ENCODE results near the gene CDON. TPM values are rescaled to one million over a fixed set of nuclear protein-coding genes. Genes with fewer than 3 reads are reported as not detected.

CDON gene, protein sequence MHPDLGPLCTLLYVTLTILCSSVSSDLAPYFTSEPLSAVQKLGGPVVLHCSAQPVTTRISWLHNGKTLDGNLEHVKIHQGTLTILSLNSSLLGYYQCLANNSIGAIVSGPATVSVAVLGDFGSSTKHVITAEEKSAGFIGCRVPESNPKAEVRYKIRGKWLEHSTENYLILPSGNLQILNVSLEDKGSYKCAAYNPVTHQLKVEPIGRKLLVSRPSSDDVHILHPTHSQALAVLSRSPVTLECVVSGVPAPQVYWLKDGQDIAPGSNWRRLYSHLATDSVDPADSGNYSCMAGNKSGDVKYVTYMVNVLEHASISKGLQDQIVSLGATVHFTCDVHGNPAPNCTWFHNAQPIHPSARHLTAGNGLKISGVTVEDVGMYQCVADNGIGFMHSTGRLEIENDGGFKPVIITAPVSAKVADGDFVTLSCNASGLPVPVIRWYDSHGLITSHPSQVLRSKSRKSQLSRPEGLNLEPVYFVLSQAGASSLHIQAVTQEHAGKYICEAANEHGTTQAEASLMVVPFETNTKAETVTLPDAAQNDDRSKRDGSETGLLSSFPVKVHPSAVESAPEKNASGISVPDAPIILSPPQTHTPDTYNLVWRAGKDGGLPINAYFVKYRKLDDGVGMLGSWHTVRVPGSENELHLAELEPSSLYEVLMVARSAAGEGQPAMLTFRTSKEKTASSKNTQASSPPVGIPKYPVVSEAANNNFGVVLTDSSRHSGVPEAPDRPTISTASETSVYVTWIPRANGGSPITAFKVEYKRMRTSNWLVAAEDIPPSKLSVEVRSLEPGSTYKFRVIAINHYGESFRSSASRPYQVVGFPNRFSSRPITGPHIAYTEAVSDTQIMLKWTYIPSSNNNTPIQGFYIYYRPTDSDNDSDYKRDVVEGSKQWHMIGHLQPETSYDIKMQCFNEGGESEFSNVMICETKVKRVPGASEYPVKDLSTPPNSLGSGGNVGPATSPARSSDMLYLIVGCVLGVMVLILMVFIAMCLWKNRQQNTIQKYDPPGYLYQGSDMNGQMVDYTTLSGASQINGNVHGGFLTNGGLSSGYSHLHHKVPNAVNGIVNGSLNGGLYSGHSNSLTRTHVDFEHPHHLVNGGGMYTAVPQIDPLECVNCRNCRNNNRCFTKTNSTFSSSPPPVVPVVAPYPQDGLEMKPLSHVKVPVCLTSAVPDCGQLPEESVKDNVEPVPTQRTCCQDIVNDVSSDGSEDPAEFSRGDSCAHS (N-terminal part only)
- total RNA-seq (10 to 100 TPM; 17.8 to 25.6 TPM), polyA plus RNA-seq (1 to 10 TPM; 1.5 to 1.9 TPM)
- long read RNA-seq, donor 1: 0 reads
- long read RNA-seq, donor 2: 0 reads
- long read RNA-seq, donor 3: 0 reads
- long read RNA-seq, donor 4: 0 reads
- long read RNA-seq, donor 5: 0 reads

DNA sequence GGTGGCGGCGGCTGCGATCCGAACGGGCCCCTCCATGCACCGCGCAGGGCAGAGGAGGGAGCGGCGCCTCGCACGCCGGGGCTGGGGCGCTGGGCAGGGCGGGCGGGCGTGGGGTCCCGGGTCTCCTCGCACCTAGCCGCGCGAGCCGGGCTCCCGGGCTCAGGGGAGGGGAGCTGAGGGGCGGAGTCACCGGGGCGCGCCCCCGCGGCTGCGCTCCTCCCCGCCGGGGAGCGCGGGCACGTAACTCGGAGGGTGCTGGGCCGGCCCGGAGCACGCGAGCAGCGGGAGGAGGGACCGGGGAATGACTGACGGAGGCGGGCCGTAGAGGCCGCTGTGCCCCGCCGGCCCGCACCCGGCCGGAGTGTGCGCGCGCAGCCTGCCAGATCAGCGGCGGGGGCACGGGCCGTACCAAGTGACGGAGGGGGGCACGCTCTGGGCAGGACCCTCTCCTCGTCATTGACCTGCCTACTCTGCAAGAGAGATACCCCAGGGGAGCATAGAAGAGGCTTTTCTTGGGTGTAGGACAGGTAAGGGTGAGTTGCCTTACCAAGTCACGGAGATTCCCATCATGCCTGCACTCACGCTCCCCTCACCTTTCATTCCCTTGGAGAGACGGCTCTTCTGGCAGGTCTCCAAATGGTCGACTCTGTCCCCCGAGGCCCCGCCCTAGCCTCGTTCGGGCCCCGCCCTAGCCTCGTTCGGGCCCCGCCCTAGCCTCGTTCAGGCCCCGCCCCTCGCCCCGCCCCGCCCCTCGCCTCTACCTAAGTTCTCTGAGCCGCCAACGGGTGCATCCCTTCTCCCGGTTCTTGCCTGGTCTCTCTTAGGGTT, at the start of gene CDON:
Gene CDON (minus strand): TSS at position 188 of the 828 bp plus-strand sequence. CDS start 39,390 bp downstream, outside the sequence.
- H3K4me3 ChIP-seq: peak within 1 kb of the TSS; percentile 33
- ATAC-seq (ENCODE audit: insufficient read depth, low FRiP score) (peak; percentile 98), DNase-seq (peak; percentile 94 to 97 (median 95))
- H3K27me3 ChIP-seq (ENCODE audit: control insufficient read depth in 3 of 3, insufficient read depth in 3 of 3, low read length in 2 of 3): peaks cover 0 to 24% (median 18%) of the 10 kb centered on the region in 3 donors
- TF ChIP-seq, protein P1, sequence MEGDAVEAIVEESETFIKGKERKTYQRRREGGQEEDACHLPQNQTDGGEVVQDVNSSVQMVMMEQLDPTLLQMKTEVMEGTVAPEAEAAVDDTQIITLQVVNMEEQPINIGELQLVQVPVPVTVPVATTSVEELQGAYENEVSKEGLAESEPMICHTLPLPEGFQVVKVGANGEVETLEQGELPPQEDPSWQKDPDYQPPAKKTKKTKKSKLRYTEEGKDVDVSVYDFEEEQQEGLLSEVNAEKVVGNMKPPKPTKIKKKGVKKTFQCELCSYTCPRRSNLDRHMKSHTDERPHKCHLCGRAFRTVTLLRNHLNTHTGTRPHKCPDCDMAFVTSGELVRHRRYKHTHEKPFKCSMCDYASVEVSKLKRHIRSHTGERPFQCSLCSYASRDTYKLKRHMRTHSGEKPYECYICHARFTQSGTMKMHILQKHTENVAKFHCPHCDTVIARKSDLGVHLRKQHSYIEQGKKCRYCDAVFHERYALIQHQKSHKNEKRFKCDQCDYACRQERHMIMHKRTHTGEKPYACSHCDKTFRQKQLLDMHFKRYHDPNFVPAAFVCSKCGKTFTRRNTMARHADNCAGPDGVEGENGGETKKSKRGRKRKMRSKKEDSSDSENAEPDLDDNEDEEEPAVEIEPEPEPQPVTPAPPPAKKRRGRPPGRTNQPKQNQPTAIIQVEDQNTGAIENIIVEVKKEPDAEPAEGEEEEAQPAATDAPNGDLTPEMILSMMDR (IDR thresholded peaks at IDR 0.05; ENCODE audit: control extremely low read depth, extremely low read depth): no peak
- H3K4me1 ChIP-seq (ENCODE audit: control insufficient read depth in 5 of 5, insufficient read depth in 5 of 5, low read length in 5 of 5): peaks cover 0 to 8% (median 7%) of the 10 kb centered on the region in 5 donors
- WGBS, 2 donors: 0 to 1% methylated on average over 50 to 82 of the region's 82 CpGs
- peak within 1 kb of the TSS in 1 of 2 donors; percentile 76 for H3K27ac ChIP-seq (ENCODE audit: low read depth in 1 of 2, low read length in 1 of 2)
- no peaks in the 10 kb centered on the region for H3K36me3 ChIP-seq (ENCODE audit: control insufficient read depth in 4 of 4, insufficient read depth in 4 of 4, low read length in 4 of 4)
- H3K9me3 ChIP-seq (ENCODE audit: control insufficient read depth in 4 of 4, insufficient read depth in 3 of 4, low read length in 3 of 4): no peaks in the 10 kb centered on the region
- H3K9ac ChIP-seq (ENCODE audit: insufficient read depth in 1 of 2, low read length in 2 of 2): peak within 1 kb of the TSS in 1 of 2 donors; percentile 92

DNA sequence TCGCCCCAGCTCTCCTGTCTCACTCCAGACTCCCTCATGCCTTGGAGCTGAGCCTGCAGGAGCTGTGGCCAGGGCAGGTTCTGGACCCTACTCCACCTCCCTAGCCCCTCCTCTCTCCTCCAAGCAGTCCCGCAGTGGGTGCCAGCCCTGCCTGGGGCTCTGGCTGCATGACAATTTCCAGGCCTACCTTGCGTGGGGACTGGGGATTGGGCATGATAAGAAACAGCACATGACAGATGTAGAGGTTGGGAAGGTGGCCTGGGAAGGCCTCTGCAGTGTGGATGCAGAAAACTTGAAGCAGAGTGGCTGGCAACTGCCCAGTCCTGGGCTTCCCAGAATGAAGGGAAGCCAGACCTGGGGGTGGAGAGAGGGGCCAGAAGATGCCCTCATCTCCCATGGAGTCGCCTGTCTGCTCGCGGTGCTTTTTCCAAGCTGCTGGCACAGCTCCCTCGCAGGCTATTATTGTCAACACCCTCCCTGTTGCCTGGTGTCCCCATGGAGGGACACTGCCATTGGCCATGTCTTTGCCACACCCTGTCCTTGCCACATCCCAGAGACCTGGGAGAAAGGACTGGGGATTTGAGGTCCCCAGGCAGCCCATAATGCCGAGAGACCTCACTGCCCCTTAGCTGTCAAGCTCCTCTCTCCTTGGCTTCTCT, 48.9 kb upstream of the CDON start:
- no peaks in the 10 kb centered on the region for H3K36me3 ChIP-seq (ENCODE audit: control insufficient read depth in 4 of 4, insufficient read depth in 4 of 4, low read length in 4 of 4)
- H3K9ac ChIP-seq (ENCODE audit: insufficient read depth in 1 of 2, low read length in 2 of 2): no peak overlapping the region
- peaks cover 8 to 41% (median 19%) of the 10 kb centered on the region in 5 donors for H3K4me1 ChIP-seq (ENCODE audit: control insufficient read depth in 5 of 5, insufficient read depth in 5 of 5, low read length in 5 of 5)
- TF ChIP-seq, protein P1 (IDR thresholded peaks at IDR 0.05; ENCODE audit: control extremely low read depth, extremely low read depth): no peak
- H3K9me3 ChIP-seq (ENCODE audit: control insufficient read depth in 4 of 4, insufficient read depth in 3 of 4, low read length in 3 of 4): no peaks in the 10 kb centered on the region
- no peaks in the 10 kb centered on the region for H3K27me3 ChIP-seq (ENCODE audit: control insufficient read depth in 3 of 3, insufficient read depth in 3 of 3, low read length in 2 of 3)
- H3K4me3 ChIP-seq: no peak overlapping the region
- peak in 1 of 3 donors; percentile 51 for DNase-seq
- no peak for ATAC-seq (ENCODE audit: insufficient read depth, low FRiP score)
- peak overlapping the region in 1 of 2 donors; percentile 50 for H3K27ac ChIP-seq (ENCODE audit: low read depth in 1 of 2, low read length in 1 of 2)
- WGBS, 2 donors: 80 to 84% methylated on average over 8 of the region's 8 CpGs

All from lung (tissue), 16 donors.